ENCODE measurements around the gene LIMCH1. TPM values are rescaled to one million over a fixed set of nuclear protein-coding genes. Genes with fewer than 3 reads are reported as not detected.

The LIMCH1 gene
- total and polyA plus RNA-seq, 2 of the 8 experiments (the other 6 are each of a cell fraction or from before 2014, with no cell fraction given), result 2.7 to 3.0 TPM

DNA sequence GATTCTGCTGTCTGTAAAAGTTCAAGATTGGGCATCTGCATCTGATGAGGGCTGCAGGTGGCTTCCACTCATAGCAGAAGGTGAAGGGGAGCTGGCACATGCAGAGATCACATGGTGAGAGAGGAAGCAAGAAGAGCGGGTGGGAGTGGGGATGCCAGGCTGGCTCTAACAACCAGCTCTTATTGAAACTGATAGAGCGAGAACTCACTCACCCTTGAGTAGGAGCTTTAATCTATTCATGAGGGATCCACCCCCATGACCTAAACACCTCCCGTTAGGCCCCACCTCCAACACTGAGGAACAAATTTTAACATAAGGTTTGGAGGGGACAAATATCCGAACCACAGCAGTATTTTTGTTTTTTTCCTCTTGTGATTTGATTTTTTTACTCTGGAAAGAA is 164.8 kb downstream of the LIMCH1 start (continued):
- TF ChIP-seq, protein P1, sequence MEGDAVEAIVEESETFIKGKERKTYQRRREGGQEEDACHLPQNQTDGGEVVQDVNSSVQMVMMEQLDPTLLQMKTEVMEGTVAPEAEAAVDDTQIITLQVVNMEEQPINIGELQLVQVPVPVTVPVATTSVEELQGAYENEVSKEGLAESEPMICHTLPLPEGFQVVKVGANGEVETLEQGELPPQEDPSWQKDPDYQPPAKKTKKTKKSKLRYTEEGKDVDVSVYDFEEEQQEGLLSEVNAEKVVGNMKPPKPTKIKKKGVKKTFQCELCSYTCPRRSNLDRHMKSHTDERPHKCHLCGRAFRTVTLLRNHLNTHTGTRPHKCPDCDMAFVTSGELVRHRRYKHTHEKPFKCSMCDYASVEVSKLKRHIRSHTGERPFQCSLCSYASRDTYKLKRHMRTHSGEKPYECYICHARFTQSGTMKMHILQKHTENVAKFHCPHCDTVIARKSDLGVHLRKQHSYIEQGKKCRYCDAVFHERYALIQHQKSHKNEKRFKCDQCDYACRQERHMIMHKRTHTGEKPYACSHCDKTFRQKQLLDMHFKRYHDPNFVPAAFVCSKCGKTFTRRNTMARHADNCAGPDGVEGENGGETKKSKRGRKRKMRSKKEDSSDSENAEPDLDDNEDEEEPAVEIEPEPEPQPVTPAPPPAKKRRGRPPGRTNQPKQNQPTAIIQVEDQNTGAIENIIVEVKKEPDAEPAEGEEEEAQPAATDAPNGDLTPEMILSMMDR (IDR thresholded peaks at IDR 0.05; ENCODE audit: control extremely low read depth in 1 of 3, insufficient read depth in 1 of 3, low read depth in 1 of 3, low read length in 3 of 3), result no peak
- TF ChIP-seq MAFK (IDR thresholded peaks at IDR 0.05; ENCODE audit: low read depth, low read length) (no peak), CBX5 (IDR thresholded peaks at IDR 0.05; ENCODE audit: low read depth, low read length) (no peak), RXRA (IDR thresholded peaks at IDR 0.05; ENCODE audit: insufficient read depth, low read depth, low read length) (no peak), EP300 (IDR thresholded peaks at IDR 0.05; ENCODE audit: borderline replicate concordance in 1 of 2, low read depth in 2 of 2, low read length in 2 of 2) (no peak)
